NB4 (cell line): Measurements from ENCODE around the gene ANKS1B.

Experiments used
- MYC ChIP-seq: IDR thresholded peaks from 2 replicates; pipeline ENCODE4 v1.6.1; 2011; ENCODE audit warnings: low read depth, low read length
- POLR2A ChIP-seq: IDR thresholded peaks from 2 replicates; pipeline ENCODE4 v1.6.1; 2011; ENCODE audit warnings: mild to moderate bottlenecking; ENCODE audit not compliant: insufficient read length; ENCODE audit errors: extremely low read depth
- TF ChIP-seq, protein P1 (sequence below): IDR thresholded peaks from one replicate; pipeline ENCODE4 v1.5.1; 2012; ENCODE audit warnings: low read depth, low read length

DNA sequence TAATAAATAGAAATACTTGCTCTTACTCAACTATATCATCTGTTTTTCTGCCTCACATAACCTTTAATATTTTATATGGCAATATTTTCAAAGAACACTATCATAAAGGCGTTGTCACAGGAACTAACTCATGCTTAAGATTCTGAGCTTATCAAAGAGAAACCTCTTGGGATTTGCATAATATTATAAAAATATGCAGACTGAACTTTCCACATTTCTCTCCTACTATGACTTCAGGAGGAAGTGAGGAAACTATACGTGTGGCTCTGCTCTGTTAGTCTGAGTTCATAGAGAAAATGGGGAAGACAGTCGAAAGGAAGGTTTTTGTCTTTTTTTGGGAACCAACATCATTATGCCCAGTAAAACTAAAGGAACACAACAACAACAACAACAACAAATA is 212.5 kb downstream of the ANKS1B start:
- TF ChIP-seq, protein P1, sequence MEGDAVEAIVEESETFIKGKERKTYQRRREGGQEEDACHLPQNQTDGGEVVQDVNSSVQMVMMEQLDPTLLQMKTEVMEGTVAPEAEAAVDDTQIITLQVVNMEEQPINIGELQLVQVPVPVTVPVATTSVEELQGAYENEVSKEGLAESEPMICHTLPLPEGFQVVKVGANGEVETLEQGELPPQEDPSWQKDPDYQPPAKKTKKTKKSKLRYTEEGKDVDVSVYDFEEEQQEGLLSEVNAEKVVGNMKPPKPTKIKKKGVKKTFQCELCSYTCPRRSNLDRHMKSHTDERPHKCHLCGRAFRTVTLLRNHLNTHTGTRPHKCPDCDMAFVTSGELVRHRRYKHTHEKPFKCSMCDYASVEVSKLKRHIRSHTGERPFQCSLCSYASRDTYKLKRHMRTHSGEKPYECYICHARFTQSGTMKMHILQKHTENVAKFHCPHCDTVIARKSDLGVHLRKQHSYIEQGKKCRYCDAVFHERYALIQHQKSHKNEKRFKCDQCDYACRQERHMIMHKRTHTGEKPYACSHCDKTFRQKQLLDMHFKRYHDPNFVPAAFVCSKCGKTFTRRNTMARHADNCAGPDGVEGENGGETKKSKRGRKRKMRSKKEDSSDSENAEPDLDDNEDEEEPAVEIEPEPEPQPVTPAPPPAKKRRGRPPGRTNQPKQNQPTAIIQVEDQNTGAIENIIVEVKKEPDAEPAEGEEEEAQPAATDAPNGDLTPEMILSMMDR: no peak
- TF ChIP-seq POLR2A (no peak), MYC (no peak)
